ENCODE results near the gene NTN1. TPM values are rescaled to one million over a fixed set of nuclear protein-coding genes. Genes with fewer than 3 reads are reported as not detected.

NTN1 gene
- total and polyA plus RNA-seq, 2 of the 13 experiments (the other 11 are each of a cell fraction or from before 2014, with no cell fraction given) = 0.04 to 0.05 TPM

- Histone ChIP-seq H3K4me3 (replicated peaks in 1 of 3; ENCODE audit: insufficient read depth in 1 of 3, low read depth in 2 of 3, low read length in 3 of 3) (no peak overlapping the region), H3K27ac (ENCODE audit: extremely low read length, insufficient read depth, low read length) (no peak overlapping the region), H3K4me1 (ENCODE audit: insufficient read depth, low read length) (no peaks in the 10 kb centered on the region; the same call in 1 of the 2 replicates), H3K9ac (ENCODE audit: insufficient read depth, low read depth, low read length) (no peak overlapping the region), H4K20me1 (ENCODE audit: insufficient read depth, low read length) (no peaks in the 10 kb centered on the region), H3K36me3 (replicated peaks in 1 of 2; ENCODE audit: control insufficient read depth in 1 of 2, insufficient read depth in 2 of 2, low read length in 2 of 2) (no peaks in the 10 kb centered on the region), H3K27me3 (ENCODE audit: control insufficient read depth in 1 of 2, insufficient read depth in 2 of 2, low read length in 2 of 2) (peaks cover 8 to 46% of the 10 kb centered on the region in 2 experiments; a peak in 4 of 5 replicates), H3K9me3 (ENCODE audit: low read length) (no peaks in the 10 kb centered on the region), H2AFZ (ENCODE audit: low read length) (no peak overlapping the region), H3K4me2 (ENCODE audit: low read depth, low read length) (no peak overlapping the region), H3K79me2 (ENCODE audit: insufficient read depth, low read length) (no peaks in the 10 kb centered on the region)
- FAIRE-seq (no peak), ATAC-seq (no peak), DNase-seq (ENCODE audit: low spot score) (no peak)
- WGBS (ENCODE audit: low lambda C conversion rate) = 61% methylated on average over 4 of the region's 5 CpGs
- POLR2A ChIA-PET = no interaction called here
- intact Hi-C loops (cut with micrococcal nuclease; ENCODE audit: unreplicated experiment) (no loop called here), in situ Hi-C loops (cut with HindIII; ENCODE audit: extremely low pct_ligation_motif_present, low pct_unique_long_range_greater_than_20kb) (no loop called here)
- CTCF ChIA-PET (ENCODE audit: low intra/inter-chr PET ratio, low total read pairs) = no interaction called here
- no TSS peak for BruUV-seq (replicated peaks)
- no peak for TF ChIP-seq FOXA1 (IDR thresholded peaks at IDR 0.05)
- no peak for TF ChIP-seq FOXA1 (CRISPR knock-in tag; IDR thresholded peaks at IDR 0.05)
- no peak for TF ChIP-seq SATB2 (CRISPR knock-in tag; IDR thresholded peaks at IDR 0.05)
- TF ChIP-seq ZBTB8A (CRISPR knock-in tag; IDR thresholded peaks at IDR 0.05; ENCODE audit: borderline replicate concordance, low read depth) = no peak
- TF ChIP-seq PRDM4 (CRISPR knock-in tag; IDR thresholded peaks at IDR 0.05; ENCODE audit: borderline replicate concordance) = no peak
- no peak for TF ChIP-seq NFAT5 (CRISPR knock-in tag; IDR thresholded peaks at IDR 0.05)
- no peak for TF ChIP-seq TCF7L2 (IDR thresholded peaks at IDR 0.05; ENCODE audit: low read depth, low read length)
- no peak for TF ChIP-seq ZNF460 (CRISPR knock-in tag; IDR thresholded peaks at IDR 0.05; ENCODE audit: borderline replicate concordance)
- TF ChIP-seq KLF11 (CRISPR knock-in tag; IDR thresholded peaks at IDR 0.05) = no peak
- TF ChIP-seq ZNF841 (CRISPR knock-in tag; IDR thresholded peaks at IDR 0.05; ENCODE audit: borderline replicate concordance) = no peak
- no peak for TF ChIP-seq KMT2A (CRISPR knock-in tag; IDR thresholded peaks at IDR 0.05)
- TF ChIP-seq ZNF207 (IDR thresholded peaks at IDR 0.05; ENCODE audit: borderline replicate concordance) = no peak
- TF ChIP-seq ZFX (CRISPR knock-in tag; IDR thresholded peaks at IDR 0.05; ENCODE audit: low read depth) = no peak
- no peak for TF ChIP-seq CAMTA2 (CRISPR knock-in tag; IDR thresholded peaks at IDR 0.05; ENCODE audit: borderline replicate concordance)
- no peak for TF ChIP-seq AHR (CRISPR knock-in tag; IDR thresholded peaks at IDR 0.05)
- TF ChIP-seq ZNF652 (CRISPR knock-in tag; IDR thresholded peaks at IDR 0.05; ENCODE audit: borderline replicate concordance, low read depth) = no peak
These were observed 200.5 kb downstream of the NTN1 start for GRCh38 chr17:9221922-9222180.

Measured in HepG2 (cell line).